GM12874 (cell line): ENCODE data around the gene RASGRP2.

Experiments
- TF ChIP-seq, protein P1 (sequence below): IDR thresholded peaks from 2 replicates; pipeline ENCODE4 v1.5.1; 2011; ENCODE audit warnings: low read depth, mild to moderate bottlenecking, control low read depth, low read length, moderate library complexity; ENCODE audit not compliant: insufficient read depth

RASGRP2 gene

DNA sequence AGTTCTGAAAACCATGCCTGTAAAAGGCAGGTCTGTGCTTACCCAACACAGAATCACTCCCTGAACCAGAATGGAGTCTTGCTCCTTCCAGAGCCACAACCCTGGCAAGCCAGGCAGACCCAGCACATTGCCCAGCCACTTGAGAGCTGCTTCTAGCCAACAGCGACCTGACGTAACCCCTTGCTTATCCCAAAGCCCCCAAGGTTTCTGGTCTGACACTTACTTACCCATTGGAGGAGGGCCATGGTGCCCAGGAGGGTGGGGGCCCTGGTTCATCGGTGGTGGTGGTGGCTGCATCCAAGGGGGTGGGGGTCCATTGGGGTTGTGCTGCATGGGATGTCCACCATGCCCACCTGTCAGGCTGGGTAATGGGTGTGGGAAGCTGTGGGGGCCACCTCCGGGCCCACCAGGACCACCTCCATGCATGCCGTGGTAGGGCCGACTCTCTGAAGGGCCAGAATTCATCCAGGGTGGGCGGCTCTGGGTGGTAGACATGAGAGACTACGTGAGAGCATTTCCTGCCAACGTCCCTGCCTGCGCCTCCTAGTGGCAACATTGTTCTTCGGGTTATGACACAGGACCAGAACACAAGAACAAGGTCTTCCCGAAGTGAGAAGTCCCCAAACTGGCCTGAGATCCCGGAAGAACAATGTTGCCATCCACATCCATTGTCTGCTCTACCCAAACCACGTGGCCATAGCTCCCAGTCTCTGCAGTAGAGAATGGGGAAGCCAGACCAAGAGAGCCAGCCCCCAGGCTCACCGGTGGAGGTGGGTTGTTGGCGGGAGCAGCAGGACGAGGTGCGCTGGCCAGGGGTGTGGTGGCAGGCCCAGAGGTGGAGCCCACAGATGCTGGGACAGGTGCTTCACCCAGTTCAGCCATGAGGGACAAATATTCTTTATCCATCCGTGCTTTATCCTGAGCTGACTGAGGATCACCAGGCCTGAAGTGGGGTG is 23.7 kb upstream of the RASGRP2 start:
- TF ChIP-seq, protein P1, sequence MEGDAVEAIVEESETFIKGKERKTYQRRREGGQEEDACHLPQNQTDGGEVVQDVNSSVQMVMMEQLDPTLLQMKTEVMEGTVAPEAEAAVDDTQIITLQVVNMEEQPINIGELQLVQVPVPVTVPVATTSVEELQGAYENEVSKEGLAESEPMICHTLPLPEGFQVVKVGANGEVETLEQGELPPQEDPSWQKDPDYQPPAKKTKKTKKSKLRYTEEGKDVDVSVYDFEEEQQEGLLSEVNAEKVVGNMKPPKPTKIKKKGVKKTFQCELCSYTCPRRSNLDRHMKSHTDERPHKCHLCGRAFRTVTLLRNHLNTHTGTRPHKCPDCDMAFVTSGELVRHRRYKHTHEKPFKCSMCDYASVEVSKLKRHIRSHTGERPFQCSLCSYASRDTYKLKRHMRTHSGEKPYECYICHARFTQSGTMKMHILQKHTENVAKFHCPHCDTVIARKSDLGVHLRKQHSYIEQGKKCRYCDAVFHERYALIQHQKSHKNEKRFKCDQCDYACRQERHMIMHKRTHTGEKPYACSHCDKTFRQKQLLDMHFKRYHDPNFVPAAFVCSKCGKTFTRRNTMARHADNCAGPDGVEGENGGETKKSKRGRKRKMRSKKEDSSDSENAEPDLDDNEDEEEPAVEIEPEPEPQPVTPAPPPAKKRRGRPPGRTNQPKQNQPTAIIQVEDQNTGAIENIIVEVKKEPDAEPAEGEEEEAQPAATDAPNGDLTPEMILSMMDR = peak; percentile 86

DNA sequence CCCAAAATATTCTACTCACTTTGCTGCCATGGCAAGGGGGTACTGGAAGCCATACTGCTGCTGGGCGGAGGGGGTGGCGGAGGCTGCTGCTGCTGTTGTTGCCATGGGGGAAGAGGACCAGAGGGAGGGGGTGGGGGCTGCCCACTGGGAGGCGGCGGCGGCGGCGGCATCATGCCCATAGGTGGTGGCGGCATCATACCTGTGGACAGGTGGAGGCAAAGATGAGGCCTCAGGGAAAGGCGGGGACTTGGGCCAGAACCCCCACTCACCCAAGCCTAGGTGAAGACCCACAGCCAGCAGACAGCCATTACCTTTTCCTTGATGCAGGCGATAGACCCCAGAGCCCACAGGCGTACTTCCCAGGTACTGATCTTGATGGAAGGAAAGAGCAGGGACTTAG is 22.9 kb upstream of the RASGRP2 start:
- TF ChIP-seq, protein P1 = no peak

DNA sequence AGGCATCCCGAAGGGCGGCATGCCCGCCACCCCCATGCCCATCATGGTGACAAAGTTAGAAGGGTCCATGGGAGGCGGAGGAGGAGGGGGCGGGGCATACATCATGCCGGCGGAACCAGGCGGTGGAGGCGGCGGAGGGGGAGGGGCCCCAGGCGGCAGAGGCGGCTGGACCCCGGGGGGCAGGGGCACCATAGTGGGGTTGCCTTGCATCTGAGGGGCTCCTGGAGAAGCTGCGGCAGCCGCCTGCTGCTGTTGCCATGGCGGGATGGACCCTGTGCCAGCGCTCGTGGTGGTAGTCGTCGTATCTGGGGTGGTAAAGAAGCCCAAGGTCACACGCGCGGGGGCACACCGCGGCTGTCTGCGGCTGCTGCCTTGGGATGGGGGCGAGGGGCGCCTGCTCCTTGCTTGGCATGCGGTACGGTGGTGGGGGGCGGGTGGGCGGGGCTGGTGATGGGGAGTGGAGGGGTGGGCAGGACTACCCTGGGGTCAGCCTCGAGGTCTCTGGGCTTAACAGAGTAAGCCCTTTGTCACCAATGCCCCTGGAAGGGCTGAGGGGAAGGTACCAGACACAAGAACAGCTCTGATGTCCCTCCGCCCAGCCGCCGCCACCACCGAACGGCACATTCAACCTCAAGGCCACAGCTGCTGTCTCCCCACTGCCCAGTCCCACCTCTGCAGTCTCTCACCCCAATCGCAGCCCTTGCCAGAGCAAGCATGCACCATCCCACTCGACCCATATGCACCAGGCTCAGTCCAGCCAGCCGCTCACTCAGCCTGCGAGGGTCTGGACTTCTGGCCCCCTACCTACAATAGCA is 22.1 kb upstream of the RASGRP2 start:
- TF ChIP-seq, protein P1 = no peak

DNA sequence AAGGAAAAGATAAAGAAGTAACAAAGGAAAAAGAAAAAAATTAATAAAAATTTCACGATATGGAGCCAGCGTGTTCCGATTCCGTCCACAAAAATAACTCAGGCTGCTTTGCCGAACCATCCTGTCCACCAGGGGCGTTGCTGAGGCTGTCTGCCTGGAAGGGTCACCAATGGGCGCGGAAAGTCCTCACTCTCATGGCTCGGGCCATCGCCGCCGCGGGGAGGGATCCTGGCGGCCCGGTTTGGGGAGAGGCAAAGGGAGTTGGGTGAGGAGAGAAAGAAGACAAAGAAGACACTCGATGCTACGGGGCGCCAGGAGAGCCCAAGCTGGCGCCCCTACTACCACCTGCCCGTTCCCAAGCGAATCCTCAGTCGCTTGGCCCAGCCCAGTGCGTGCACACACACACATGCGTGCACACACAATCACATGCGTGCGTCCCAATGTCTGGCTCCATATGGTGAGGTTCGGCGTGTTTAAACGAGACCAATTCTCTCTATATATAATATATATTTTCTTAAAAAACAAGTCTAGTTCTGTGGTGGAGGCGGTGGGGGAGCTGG is 21.4 kb upstream of the RASGRP2 start:
- TF ChIP-seq, protein P1 = no peak

DNA sequence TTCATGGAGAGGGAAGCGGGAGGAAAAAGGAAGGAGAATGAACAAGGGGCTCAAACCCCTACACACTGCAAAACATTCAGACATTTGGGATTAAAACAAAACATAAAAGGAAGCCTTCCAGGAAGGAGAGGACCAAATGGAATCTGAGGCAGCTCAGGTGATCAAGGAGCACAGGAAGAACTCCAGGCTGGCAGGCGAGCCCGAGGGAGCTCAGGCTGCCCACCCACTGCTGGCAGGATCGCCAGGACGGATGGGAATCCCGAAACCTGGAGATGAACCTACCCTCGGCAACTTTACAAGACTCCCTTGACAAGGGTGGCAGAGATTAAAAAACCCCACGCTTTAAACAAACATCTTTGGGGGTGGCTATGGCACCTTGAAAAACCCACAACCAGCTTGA is 20.8 kb upstream of the RASGRP2 start:
- TF ChIP-seq, protein P1 = no peak

DNA sequence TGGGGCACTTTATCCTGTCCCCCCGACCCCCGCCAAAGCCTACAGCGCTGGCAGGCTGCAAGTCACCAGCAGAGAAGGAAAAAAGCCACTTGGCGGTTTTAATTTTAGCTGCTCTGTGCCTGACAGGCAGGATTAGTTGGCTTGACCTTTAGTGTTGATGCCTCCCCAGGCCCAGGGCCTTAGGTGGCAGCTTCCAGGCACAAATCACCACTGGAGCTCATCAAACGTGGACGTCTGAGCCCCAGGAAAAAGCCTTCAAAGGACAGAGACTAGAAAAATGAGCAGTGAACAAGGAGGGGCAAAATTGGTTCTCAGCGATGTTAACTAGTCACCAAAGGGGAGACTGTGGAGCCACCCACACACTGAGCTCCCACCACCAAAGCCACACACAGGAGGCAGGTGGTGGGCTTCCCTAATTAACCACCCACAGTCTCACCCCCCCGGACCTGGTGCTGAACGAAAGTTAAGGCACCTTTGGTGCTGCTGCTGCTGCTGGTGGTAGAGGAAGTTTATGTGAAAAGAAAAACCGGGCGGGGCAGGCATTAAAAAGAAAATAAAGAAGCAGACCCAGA is 20.2 kb upstream of the RASGRP2 start:
- TF ChIP-seq, protein P1 = no peak
